ENCODE measurements around the gene OR10T2.
"Not testable (repeated sequence)": the region's sequence is repeated elsewhere in the genome, so short reads cannot be mapped to it uniquely, and the experiment has no call there.

Gene OR10T2

DNA sequence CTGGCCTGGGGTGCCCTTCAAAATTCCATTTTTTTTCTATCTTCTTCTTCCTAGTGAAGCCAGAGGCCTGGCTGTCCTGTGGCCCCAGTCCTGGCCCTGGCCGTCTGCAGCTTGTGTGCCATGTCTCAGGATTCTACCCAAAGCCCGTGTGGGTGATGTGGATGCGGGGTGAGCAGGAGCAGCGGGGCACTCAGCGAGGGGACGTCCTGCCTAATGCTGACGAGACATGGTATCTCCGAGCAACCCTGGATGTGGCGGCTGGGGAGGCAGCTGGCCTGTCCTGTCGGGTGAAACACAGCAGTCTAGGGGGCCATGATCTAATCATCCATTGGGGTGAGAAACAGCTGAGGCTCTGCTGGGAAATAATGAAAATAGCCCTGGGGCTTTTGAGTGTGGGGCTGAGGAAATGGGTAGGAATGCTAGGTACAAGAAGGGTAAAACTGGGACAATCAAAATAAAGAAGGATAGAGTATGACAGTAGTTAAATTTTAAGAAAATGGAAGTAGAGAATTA lies 43.4 kb downstream of the OR10T2 start:
- no peaks in the 10 kb centered on the region for H3K27me3 ChIP-seq (ENCODE audit: insufficient read depth, low read length)
- H3K27ac ChIP-seq (ENCODE audit: low read depth, low read length) = no peak overlapping the region
- no peak overlapping the region for H3K9ac ChIP-seq (ENCODE audit: low read depth, low read length)
- no peak overlapping the region for H3K4me3 ChIP-seq (ENCODE audit: low read length)
- no peaks in the 10 kb centered on the region for H3K4me1 ChIP-seq (ENCODE audit: insufficient read depth, low read length)
- no peaks in the 10 kb centered on the region for H3K36me3 ChIP-seq (ENCODE audit: insufficient read depth, low read length)
- WGBS = 91% methylated on average over 10 of the region's 10 CpGs
- H3K9me3 ChIP-seq (ENCODE audit: insufficient read depth, low read depth, low read length) = no peaks in the 10 kb centered on the region

DNA sequence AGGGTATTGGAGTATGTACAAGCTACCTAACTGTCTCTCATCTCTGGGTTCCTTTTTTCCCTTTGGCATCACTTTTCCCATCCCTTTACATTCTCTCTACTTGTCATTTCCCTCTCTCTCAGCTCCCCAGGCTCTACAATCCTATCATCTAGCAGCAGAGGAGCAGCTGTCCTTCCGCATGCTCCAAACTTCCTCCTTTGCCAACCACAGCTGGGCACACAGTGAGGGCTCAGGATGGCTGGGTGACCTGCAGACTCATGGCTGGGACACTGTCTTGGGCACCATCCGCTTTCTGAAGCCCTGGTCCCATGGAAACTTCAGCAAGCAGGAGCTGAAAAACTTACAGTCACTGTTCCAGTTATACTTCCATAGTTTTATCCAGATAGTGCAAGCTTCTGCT lies 45.0 kb downstream of the OR10T2 start:
- WGBS = 95% methylated on average over 2 of the region's 2 CpGs
- no peaks in the 10 kb centered on the region for H3K36me3 ChIP-seq (ENCODE audit: insufficient read depth, low read length)
- H3K4me3 ChIP-seq (ENCODE audit: low read length) = no peak overlapping the region
- H3K27ac ChIP-seq (ENCODE audit: low read depth, low read length) = no peak overlapping the region
- no peaks in the 10 kb centered on the region for H3K4me1 ChIP-seq (ENCODE audit: insufficient read depth, low read length)
- no peaks in the 10 kb centered on the region for H3K9me3 ChIP-seq (ENCODE audit: insufficient read depth, low read depth, low read length)
- no peaks in the 10 kb centered on the region for H3K27me3 ChIP-seq (ENCODE audit: insufficient read depth, low read length)
- H3K9ac ChIP-seq (ENCODE audit: low read depth, low read length) = no peak overlapping the region

DNA sequence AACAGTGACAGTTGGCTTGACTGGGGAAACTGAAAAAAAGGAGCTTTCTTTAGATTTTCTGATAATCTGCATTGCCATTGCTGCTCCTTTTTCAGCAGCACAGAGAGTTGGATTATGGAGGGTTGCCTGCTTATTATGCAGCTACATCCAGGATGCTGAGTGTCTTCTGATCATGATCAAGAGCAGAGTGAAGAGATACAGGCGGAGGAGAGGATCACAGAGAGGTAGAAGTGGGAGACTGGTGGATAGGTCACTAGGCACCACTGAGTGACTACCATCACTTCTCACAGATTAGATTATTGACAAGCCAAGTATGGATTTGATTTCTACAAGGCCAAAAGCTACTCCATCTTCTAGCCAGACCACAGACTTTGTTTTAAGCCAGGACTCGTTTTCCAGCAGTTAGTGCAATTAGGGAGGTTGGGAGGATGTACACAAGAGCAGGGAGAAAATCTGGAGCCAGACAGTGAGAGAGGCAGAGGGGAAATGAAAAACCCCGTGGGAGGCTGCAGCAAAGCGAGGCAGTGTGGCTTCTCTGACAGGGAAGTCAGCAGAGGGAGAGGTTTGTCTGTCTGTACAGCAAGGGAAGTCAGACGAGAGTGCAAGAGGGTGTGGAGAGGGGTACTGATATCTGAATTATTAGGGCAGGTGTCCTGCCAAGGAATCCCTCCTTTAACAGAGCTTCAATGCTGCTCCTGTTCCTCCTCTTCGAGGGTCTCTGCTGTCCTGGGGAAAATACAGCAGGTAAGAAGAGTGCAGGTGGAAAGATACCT lies 45.8 kb downstream of the OR10T2 start, which contains the start of gene CD1E:
TSS of gene CD1E (plus strand) at position 592 of the 773 bp plus-strand sequence. CDS start at position 687, 95 bp downstream.
- Histone ChIP-seq H3K9me3 (ENCODE audit: insufficient read depth, low read depth, low read length) (no peaks in the 10 kb centered on the region), H3K4me3 (ENCODE audit: low read length) (no peak within 1 kb of the TSS), H3K36me3 (ENCODE audit: insufficient read depth, low read length) (no peaks in the 10 kb centered on the region), H3K9ac (ENCODE audit: low read depth, low read length) (no peak within 1 kb of the TSS), H3K4me1 (ENCODE audit: insufficient read depth, low read length) (no peaks in the 10 kb centered on the region), H3K27me3 (ENCODE audit: insufficient read depth, low read length) (no peaks in the 10 kb centered on the region), H3K27ac (ENCODE audit: low read depth, low read length) (no peak within 1 kb of the TSS)
- 89% methylated on average over 6 of the region's 6 CpGs for WGBS

GRCh38 chr1:158348946-158349345 lies 50.3 kb downstream of the OR10T2 start:
- 94% methylated on average over 24 of the region's 24 CpGs for WGBS
- H3K4me1 ChIP-seq (ENCODE audit: insufficient read depth, low read length); H3K9ac ChIP-seq (ENCODE audit: low read depth, low read length): not testable (repeated sequence)

More at GRCh38 chr1:158348946-158349345, 50.3 kb downstream of the OR10T2 start:
- not testable (repeated sequence) for H3K36me3 ChIP-seq (ENCODE audit: insufficient read depth, low read length); H3K9me3 ChIP-seq (ENCODE audit: insufficient read depth, low read depth, low read length); H3K4me3 ChIP-seq (ENCODE audit: low read length); H3K27ac ChIP-seq (ENCODE audit: low read depth, low read length); H3K27me3 ChIP-seq (ENCODE audit: insufficient read depth, low read length)
